CD8-positive, alpha-beta memory T cell (primary cell): ENCODE data around the gene IMPA2. TPM values are rescaled to one million over a fixed set of nuclear protein-coding genes. Genes with fewer than 3 reads are reported as not detected.

Experiments used
- CTCF ChIA-PET: fragments of 350-600 bp; sonication (Branson Sonifier 250); formaldehyde crosslinking; loops from one replicate; lab custom pipeline; 2021; ENCODE audit warnings: antibody characterized with exemption; lab: Charles Lee
- POLR2A ChIA-PET: fragments of 350-600 bp; sonication (Branson Sonifier 250); formaldehyde crosslinking; loops from one replicate; lab custom pipeline; 2021; ENCODE audit warnings: antibody characterized with exemption; lab: Charles Lee
- DNase-seq, 5 donors: peaks; one replicate each; pipeline versions ENCODE4 v3.0.0 to v3.0.0-alpha.2; 2020 to 2022; ENCODE audit warnings: mixed read lengths in 1 of 5
- H3K27ac ChIP-seq: one replicate; pipeline ENCODE4 v1.7.0; 2013; ENCODE audit warnings: low read depth, mild to moderate bottlenecking, low read length, moderate library complexity
- H3K27me3 ChIP-seq: 2 replicates; pipeline ENCODE4 v1.7.0; 2013; ENCODE audit warnings: low read length, mild to moderate bottlenecking; ENCODE audit not compliant: insufficient read depth, poor library complexity, severe bottlenecking
- H3K36me3 ChIP-seq: 2 replicates; pipeline ENCODE4 v1.7.0; 2013; ENCODE audit warnings: mild to moderate bottlenecking, low read length, moderate library complexity; ENCODE audit not compliant: insufficient read depth
- H3K4me1 ChIP-seq: 2 replicates; pipeline ENCODE4 v1.7.0; 2013; ENCODE audit warnings: mild to moderate bottlenecking, low read length, moderate library complexity; ENCODE audit not compliant: insufficient read depth
- H3K4me3 ChIP-seq: 2 replicates; pipeline ENCODE4 v1.7.0; 2013; ENCODE audit warnings: mild to moderate bottlenecking, low read length
- H3K9me3 ChIP-seq: 2 replicates; pipeline ENCODE4 v1.7.0; 2013; ENCODE audit warnings: mild to moderate bottlenecking, low read length
- H3K27ac Mint-ChIP-seq, 8 donors: one replicate each; pipeline ENCODE4 v1.8.0; 2020 to 2021; ENCODE audit warnings: mixed read lengths in 8 of 8, mild to moderate bottlenecking in 6 of 8, inconsistent platforms in 3 of 8, moderate library complexity in 3 of 8
- H3K27me3 Mint-ChIP-seq, 2 donors: one replicate each; pipeline ENCODE4 v1.8.0; 2020 to 2021; ENCODE audit warnings: mixed read lengths in 2 of 2, mild to moderate bottlenecking in 1 of 2, moderate library complexity in 1 of 2
- H3K36me3 Mint-ChIP-seq, 3 donors: one replicate each; pipeline ENCODE4 v1.8.0; 2020 to 2021; ENCODE audit warnings: mixed read lengths in 3 of 3, inconsistent platforms in 1 of 3, mild to moderate bottlenecking in 1 of 3
- H3K4me1 Mint-ChIP-seq, 3 donors: one replicate each; pipeline ENCODE4 v1.8.0; 2020 to 2021; ENCODE audit warnings: mixed read lengths in 3 of 3, inconsistent platforms in 1 of 3, mild to moderate bottlenecking in 1 of 3
- H3K4me3 Mint-ChIP-seq, 7 donors: one replicate each; pipeline ENCODE4 v1.8.0; 2020 to 2021; ENCODE audit warnings: mixed read lengths in 7 of 7, mild to moderate bottlenecking in 6 of 7, moderate library complexity in 4 of 7, inconsistent platforms in 2 of 7
- H3K9me3 Mint-ChIP-seq, 5 donors: one replicate each; pipeline ENCODE4 v1.8.0; 2020 to 2022; ENCODE audit warnings: mixed read lengths in 5 of 5, mild to moderate bottlenecking in 3 of 5, moderate library complexity in 2 of 5, inconsistent platforms in 1 of 5
- polyA plus RNA-seq: library from polyadenylated mRNA; unstranded; fragments of 300-500 nt; fragmentation: Illumina TruSeq; gene quantifications from one replicate; pipeline ENCODE4 v1.2.3, GENCODE V29; 2021
- total RNA-seq, 2 experiments: library from RNA; stranded (reverse); gene quantifications; one replicate each; pipeline ENCODE4 v1.2.3, GENCODE V29; 2021

Gene IMPA2
- total and polyA plus RNA-seq, 3 experiments from 2014 or later, result 6.2 to 14.0 (median 13.3) TPM

GRCh38 chr18:12028674-12029073 is 47.4 kb downstream of the IMPA2 start:
- no peak overlapping the region for H3K27ac ChIP-seq
- Mint-ChIP-seq H3K9me3 (no peaks in the 10 kb centered on the region), H3K27me3 (peaks cover 0 to 3% of the 10 kb centered on the region in 2 donors), H3K4me3 (no peak overlapping the region), H3K36me3 (peaks cover 0 to 3% (median 0%) of the 10 kb centered on the region in 3 donors), H3K27ac (no peak overlapping the region), H3K4me1 (no peaks in the 10 kb centered on the region)
- ChIA-PET POLR2A (no interaction called here), CTCF (interaction anchor here (2.2 kb wide), 1 partner anchor 11 kb away, joined by 11 read pairs; no protein-coding TSS in a partner anchor)
- no peak overlapping the region for H3K4me3 ChIP-seq
- H3K36me3 ChIP-seq, result no peaks in the 10 kb centered on the region
- no peaks in the 10 kb centered on the region for H3K9me3 ChIP-seq
- DNase-seq, result no peak
- H3K4me1 ChIP-seq, result no peaks in the 10 kb centered on the region
- no peaks in the 10 kb centered on the region for H3K27me3 ChIP-seq

- ChIA-PET POLR2A (no interaction called here), CTCF (interaction anchor here (2.2 kb wide), 1 partner anchor 10 kb away, joined by 11 read pairs; no protein-coding TSS in a partner anchor)
- no peaks in the 10 kb centered on the region for H3K9me3 Mint-ChIP-seq
- no peaks in the 10 kb centered on the region for H3K4me1 Mint-ChIP-seq
- no peak for DNase-seq
- Histone ChIP-seq H3K4me1 (no peaks in the 10 kb centered on the region), H3K9me3 (no peaks in the 10 kb centered on the region), H3K27me3 (no peaks in the 10 kb centered on the region), H3K27ac (no peak overlapping the region), H3K36me3 (no peaks in the 10 kb centered on the region), H3K4me3 (no peak overlapping the region)
- H3K27me3 Mint-ChIP-seq, result peaks cover 0 to 5% of the 10 kb centered on the region in 2 donors
- H3K27ac Mint-ChIP-seq, result no peak overlapping the region
- no peaks in the 10 kb centered on the region for H3K36me3 Mint-ChIP-seq
- H3K4me3 Mint-ChIP-seq, result no peak overlapping the region
Observed at GRCh38 chr18:12029786-12030584, 48.7 kb downstream of the IMPA2 start.

- CTCF ChIA-PET, result interaction anchor here (2.2 kb wide), 1 partner anchor 9 kb away, joined by 11 read pairs; no protein-coding TSS in a partner anchor
- no peaks in the 10 kb centered on the region for H3K36me3 ChIP-seq
- no peaks in the 10 kb centered on the region for H3K27me3 ChIP-seq
- no peaks in the 10 kb centered on the region for H3K9me3 ChIP-seq
- H3K4me3 ChIP-seq, result no peak overlapping the region
- Mint-ChIP-seq H3K4me1 (no peaks in the 10 kb centered on the region), H3K4me3 (no peak overlapping the region), H3K27me3 (peaks cover 0 to 5% of the 10 kb centered on the region in 2 donors), H3K9me3 (no peaks in the 10 kb centered on the region), H3K27ac (peak overlapping the region in 1 of 8 donors; percentile 30), H3K36me3 (no peaks in the 10 kb centered on the region)
- POLR2A ChIA-PET, result no interaction called here
- H3K4me1 ChIP-seq, result no peaks in the 10 kb centered on the region
- no peak for DNase-seq
- no peak overlapping the region for H3K27ac ChIP-seq
Observed at GRCh38 chr18:12030670-12031069, 49.4 kb downstream of the IMPA2 start.

GRCh38 chr18:12031181-12031580 is 49.9 kb downstream of the IMPA2 start:
- H3K27ac Mint-ChIP-seq, result no peak overlapping the region
- Histone ChIP-seq H3K27ac (no peak overlapping the region), H3K4me1 (no peaks in the 10 kb centered on the region), H3K27me3 (no peaks in the 10 kb centered on the region), H3K4me3 (no peak overlapping the region), H3K36me3 (no peaks in the 10 kb centered on the region), H3K9me3 (no peaks in the 10 kb centered on the region)
- no peaks in the 10 kb centered on the region for H3K36me3 Mint-ChIP-seq
- CTCF ChIA-PET, result no interaction called here
- no peak overlapping the region for H3K4me3 Mint-ChIP-seq
- H3K9me3 Mint-ChIP-seq, result no peaks in the 10 kb centered on the region
- peaks cover 0 to 5% of the 10 kb centered on the region in 2 donors for H3K27me3 Mint-ChIP-seq
- POLR2A ChIA-PET, result no interaction called here
- H3K4me1 Mint-ChIP-seq, result no peaks in the 10 kb centered on the region
- DNase-seq, result no peak

GRCh38 chr18:12031846-12032245 is 50.5 kb downstream of the IMPA2 start:
- Histone ChIP-seq H3K27me3 (no peaks in the 10 kb centered on the region), H3K4me3 (no peak overlapping the region), H3K4me1 (no peaks in the 10 kb centered on the region), H3K36me3 (no peaks in the 10 kb centered on the region), H3K9me3 (no peaks in the 10 kb centered on the region), H3K27ac (no peak overlapping the region)
- Mint-ChIP-seq H3K4me1 (no peaks in the 10 kb centered on the region), H3K36me3 (no peaks in the 10 kb centered on the region), H3K27ac (no peak overlapping the region), H3K27me3 (peaks cover 0 to 5% of the 10 kb centered on the region in 2 donors), H3K9me3 (no peaks in the 10 kb centered on the region), H3K4me3 (no peak overlapping the region)
- DNase-seq, result no peak
- ChIA-PET POLR2A (no interaction called here), CTCF (no interaction called here)

GRCh38 chr18:12032786-12033642 is 51.7 kb downstream of the IMPA2 start:
- H3K27ac ChIP-seq, result no peak overlapping the region
- H3K36me3 ChIP-seq, result no peaks in the 10 kb centered on the region
- ChIA-PET CTCF (interaction anchor here (9.0 kb wide), 1 partner anchor 95 kb away, joined by 64 read pairs; no protein-coding TSS in a partner anchor), POLR2A (no interaction called here)
- Mint-ChIP-seq H3K4me3 (no peak overlapping the region), H3K36me3 (no peaks in the 10 kb centered on the region), H3K27ac (peak overlapping the region in 1 of 8 donors; percentile 34), H3K9me3 (no peaks in the 10 kb centered on the region), H3K4me1 (peaks cover 0 to under 1% (median 0%) of the 10 kb centered on the region in 3 donors), H3K27me3 (peaks cover 2 to 9% of the 10 kb centered on the region in 2 donors)
- no peaks in the 10 kb centered on the region for H3K27me3 ChIP-seq
- H3K9me3 ChIP-seq, result no peaks in the 10 kb centered on the region
- no peaks in the 10 kb centered on the region for H3K4me1 ChIP-seq
- H3K4me3 ChIP-seq, result no peak overlapping the region
- no peak for DNase-seq

GRCh38 chr18:12033643-12034025 is 52.3 kb downstream of the IMPA2 start:
- H3K4me3 ChIP-seq, result no peak overlapping the region
- CTCF ChIA-PET, result interaction anchor here (9.0 kb wide), 1 partner anchor 95 kb away, joined by 64 read pairs; no protein-coding TSS in a partner anchor

More at GRCh38 chr18:12033643-12034025, 52.3 kb downstream of the IMPA2 start:
- Mint-ChIP-seq H3K36me3 (no peaks in the 10 kb centered on the region), H3K4me1 (peaks cover 0 to 3% (median 0%) of the 10 kb centered on the region in 3 donors), H3K4me3 (no peak overlapping the region), H3K9me3 (no peaks in the 10 kb centered on the region), H3K27me3 (peaks cover 5 to 12% of the 10 kb centered on the region in 2 donors), H3K27ac (no peak overlapping the region)
- POLR2A ChIA-PET, result no interaction called here
- peaks cover under 1% of the 10 kb centered on the region for H3K27me3 ChIP-seq
- no peak overlapping the region for H3K27ac ChIP-seq
- H3K36me3 ChIP-seq, result no peaks in the 10 kb centered on the region
- no peaks in the 10 kb centered on the region for H3K9me3 ChIP-seq
- no peak for DNase-seq
- no peaks in the 10 kb centered on the region for H3K4me1 ChIP-seq
